Keratinocyte (primary cell): ENCODE data around the gene PISD.

ENCODE experiments used
- EZH2 ChIP-seq: IDR thresholded peaks from one replicate; pipeline ENCODE4 v1.6.1; 2012; ENCODE audit warnings: inconsistent platforms, mild to moderate bottlenecking, low read length, moderate library complexity
- TF ChIP-seq, protein P1 (sequence below), 3 experiments: IDR thresholded peaks in 1 of 3; conservative IDR thresholded peaks in 1 of 3; optimal IDR thresholded peaks in 1 of 3; 2 replicates in 2 of 3; 3 replicates in 1 of 3; pipeline versions ENCODE3 to v1.5.1; 2011; ENCODE audit warnings: low read length in 3 of 3, mild to moderate bottlenecking in 3 of 3, moderate library complexity in 2 of 3, control low read depth in 1 of 3, inconsistent platforms in 1 of 3; ENCODE audit not compliant: insufficient read depth in 2 of 3; ENCODE audit errors: extremely low read depth in 1 of 3

DNA sequence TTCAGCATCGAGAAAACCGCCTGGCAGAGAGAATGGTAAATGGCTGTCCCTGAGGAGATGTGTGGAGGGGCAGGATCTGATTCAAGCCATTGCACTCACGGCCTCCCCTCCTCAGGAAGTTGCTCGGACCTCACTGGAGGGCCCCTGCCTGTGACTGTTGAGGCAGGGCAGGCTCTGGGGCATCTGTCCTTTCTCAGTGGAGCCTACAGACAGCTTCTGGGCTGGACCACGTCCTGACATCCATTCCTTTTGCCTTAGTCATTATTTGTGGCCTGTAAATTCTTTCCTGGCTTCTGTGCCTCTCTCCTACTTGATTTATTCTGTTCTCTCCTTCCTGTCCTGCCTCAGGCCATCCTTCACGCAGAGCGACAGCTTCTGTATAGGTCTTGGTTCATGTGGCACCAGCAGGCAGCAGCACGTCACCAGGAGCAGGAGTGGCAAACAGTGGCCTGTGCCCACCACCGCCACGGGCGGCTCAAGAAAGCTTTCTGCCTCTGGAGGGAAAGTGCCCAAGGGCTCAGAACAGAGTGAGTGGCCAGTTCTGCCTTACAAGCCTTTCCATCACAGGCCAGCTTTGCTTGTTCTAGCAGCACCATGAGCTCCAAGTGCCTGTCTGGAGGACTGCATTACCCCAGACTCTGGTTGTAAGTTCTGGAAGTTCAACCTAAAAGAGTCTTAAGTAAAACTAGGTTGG is 59.6 kb downstream of the PISD start:
- TF ChIP-seq, protein P1, sequence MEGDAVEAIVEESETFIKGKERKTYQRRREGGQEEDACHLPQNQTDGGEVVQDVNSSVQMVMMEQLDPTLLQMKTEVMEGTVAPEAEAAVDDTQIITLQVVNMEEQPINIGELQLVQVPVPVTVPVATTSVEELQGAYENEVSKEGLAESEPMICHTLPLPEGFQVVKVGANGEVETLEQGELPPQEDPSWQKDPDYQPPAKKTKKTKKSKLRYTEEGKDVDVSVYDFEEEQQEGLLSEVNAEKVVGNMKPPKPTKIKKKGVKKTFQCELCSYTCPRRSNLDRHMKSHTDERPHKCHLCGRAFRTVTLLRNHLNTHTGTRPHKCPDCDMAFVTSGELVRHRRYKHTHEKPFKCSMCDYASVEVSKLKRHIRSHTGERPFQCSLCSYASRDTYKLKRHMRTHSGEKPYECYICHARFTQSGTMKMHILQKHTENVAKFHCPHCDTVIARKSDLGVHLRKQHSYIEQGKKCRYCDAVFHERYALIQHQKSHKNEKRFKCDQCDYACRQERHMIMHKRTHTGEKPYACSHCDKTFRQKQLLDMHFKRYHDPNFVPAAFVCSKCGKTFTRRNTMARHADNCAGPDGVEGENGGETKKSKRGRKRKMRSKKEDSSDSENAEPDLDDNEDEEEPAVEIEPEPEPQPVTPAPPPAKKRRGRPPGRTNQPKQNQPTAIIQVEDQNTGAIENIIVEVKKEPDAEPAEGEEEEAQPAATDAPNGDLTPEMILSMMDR (optimal IDR thresholded peaks at IDR 0.05 in 1 of 3, IDR thresholded peaks at IDR 0.05 in 1 of 3, conservative IDR thresholded peaks at IDR 0.05 in 1 of 3; ENCODE audit: extremely low read depth in 1 of 3, insufficient read depth in 2 of 3, low read length in 3 of 3): peak in 1 of 3 experiments; percentile 13
- TF ChIP-seq EZH2: no peak
